Stimulated activated CD4-positive, alpha-beta T cell treated with anti-CD3 and anti-CD28 coated beads, Interleukin-15, amount 100 ng/mL, for 1 hour (primary cell): ENCODE data around the gene PELO.

Experiments used
- DNase-seq, 2 donors: peaks; one replicate each; pipeline ENCODE4 v3.0.0-alpha.2; 2020; ENCODE audit warnings: low read depth in 1 of 2, low spot score in 1 of 2

The PELO gene

GRCh38 chr5:52771343-52772039, 16.2 kb upstream of the PELO start:
- DNase-seq, result peak in 1 of 2 donors; percentile 5

- DNase-seq, result no peak
Observed at GRCh38 chr5:52772668-52773067, 15.0 kb upstream of the PELO start.

DNA sequence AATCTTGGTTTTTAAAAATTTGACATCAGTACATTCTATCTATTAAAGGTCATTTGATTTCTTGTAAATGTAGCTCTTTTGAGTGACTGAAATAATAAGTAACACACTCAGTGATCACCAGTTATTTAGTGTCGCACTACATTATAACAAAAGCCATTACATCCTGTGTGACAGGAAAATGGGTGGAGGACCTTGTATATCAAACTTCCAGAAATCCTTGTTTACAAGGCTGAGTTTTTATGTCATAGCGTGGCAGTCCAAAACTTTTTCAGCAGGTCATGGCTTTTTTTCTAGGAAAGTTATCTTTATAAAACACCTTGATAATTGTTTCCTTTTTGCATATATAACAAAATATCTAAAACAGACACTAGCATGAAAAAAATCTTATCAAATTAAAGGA, 14.4 kb upstream of the PELO start:
- no peak for DNase-seq

- no peak for DNase-seq
Observed at GRCh38 chr5:52774005-52774410, 13.7 kb upstream of the PELO start.

GRCh38 chr5:52776116-52776515, 11.6 kb upstream of the PELO start:
- DNase-seq, result no peak

- no peak for DNase-seq
Observed at GRCh38 chr5:52777186-52777585, 10.5 kb upstream of the PELO start.

DNA sequence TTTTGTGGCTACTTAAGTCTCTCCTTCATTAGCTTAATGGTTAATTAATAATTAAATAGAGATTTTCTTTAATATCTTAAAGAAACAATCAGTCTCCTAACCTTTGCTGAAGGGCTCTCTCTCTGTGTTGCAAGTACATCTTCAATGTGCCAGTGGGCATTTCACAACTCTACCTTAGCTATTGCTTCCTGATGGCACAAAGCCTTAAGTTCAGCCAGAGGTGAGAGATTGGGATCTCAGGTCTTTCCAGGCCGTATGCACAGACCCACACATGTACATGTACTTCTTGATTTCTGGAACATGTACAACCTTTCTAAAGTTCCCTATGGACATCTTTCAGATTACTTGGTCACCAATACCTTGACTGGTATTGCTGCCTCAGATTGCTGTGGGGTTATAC, 8.9 kb upstream of the PELO start:
- no peak for DNase-seq

DNA sequence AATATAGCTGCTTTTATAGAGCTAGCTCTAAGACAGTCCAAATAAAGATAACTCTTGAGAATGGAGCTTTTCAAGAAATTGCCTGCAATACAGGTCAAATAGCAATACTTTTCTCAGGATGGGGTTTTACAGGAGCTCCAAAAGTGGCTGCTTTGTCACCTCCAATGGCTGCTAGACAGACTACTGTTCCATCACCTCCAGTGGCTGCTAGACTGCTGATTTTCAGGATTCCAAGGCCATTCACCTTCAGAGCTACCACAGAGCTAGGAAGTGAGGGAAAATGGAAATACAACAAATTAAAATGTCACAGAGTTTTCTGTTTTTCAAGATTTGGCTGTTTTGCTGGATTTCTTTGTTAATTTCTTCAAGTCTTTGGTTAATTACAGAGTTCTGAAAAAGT, 8.5 kb upstream of the PELO start:
- no peak for DNase-seq

GRCh38 chr5:52783226-52783959, 4.3 kb upstream of the PELO start:
- no peak for DNase-seq

- DNase-seq, result no peak
Observed at GRCh38 chr5:52784737-52785136, 3.0 kb upstream of the PELO start.

DNA sequence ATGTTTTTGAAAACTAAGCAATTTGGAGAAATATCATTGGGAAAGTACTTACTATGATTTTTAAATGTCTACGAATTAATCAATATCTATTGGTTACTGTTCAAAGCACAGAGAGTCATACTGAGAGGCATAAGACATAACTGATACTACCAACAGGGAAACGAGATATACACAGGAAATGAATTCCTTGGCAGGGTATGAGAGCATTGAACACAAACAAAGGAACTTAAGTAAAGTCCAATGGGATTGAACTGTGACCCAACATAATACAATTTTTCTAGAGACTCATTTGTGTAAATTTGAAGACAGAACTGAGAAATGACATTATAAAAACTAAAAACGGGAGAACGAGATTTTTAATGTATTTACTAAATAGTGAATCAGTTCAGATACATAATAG, 1.3 kb upstream of the PELO start:
- DNase-seq, result no peak

- DNase-seq, result no peak
Observed at GRCh38 chr5:52786949-52787599, 642 bp upstream of the PELO start.

GRCh38 chr5:52788505-52788821, 747 bp downstream of the PELO start:
- no peak for DNase-seq

GRCh38 chr5:52789378-52789777, 1.7 kb downstream of the PELO start:
- DNase-seq, result no peak

DNA sequence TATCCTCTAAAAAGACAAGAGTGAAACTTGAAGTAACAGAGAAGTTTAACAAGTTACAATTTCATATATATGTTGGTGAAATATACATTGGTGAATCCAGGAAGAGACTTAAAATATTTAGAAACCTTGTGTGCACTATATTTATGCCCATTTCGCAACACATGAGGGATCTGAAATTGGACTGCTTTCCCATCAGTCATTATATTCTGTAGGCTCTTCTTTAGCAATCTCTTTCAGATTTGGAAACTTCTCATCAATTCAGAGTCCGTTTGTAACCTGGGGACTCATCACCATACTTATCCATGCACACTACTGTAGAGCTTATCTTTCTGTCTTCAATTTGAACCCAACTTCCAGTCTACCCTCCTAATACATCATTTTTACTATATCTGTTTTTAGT, 2.1 kb downstream of the PELO start:
- no peak for DNase-seq

DNA sequence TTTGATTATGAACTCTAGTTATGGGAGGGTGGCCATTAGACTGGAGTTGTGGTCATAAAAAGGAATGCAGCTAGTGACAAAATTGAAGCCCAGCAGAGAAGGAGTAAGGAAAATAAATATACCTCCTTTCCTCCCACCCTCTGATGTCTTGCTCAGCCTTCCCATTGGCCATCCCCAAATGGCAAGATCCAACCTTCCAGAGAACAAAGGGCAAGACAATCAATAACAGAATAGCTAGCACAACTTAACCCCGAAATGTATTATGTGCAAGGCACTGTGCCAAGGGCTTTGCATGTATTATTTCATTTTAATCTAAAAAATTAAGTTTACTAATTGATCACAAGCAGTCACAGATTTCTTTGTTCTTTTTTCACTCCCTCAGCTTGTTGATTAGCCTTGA, 3.6 kb downstream of the PELO start:
- DNase-seq, result no peak

DNA sequence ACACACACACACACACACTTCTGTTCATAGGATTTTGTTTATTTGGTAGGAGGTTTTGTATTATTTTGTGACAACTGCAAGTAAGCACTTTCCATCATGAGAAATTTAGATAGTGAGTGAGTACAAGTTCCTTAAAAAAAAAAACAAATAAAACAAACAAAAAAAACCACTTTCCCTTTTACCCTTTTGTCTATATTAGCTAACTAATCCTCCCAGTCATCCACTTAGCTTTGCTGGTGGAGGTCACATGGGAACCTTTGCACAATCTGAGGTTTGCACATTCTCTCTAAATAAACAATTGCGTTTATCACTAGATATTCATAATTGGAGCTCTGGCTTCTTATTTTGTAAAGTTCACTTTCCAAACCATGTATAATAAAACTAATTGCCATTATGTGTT, 6.8 kb downstream of the PELO start:
- DNase-seq, result no peak

- DNase-seq, result no peak
Observed at GRCh38 chr5:52796031-52796430, 8.3 kb downstream of the PELO start.

GRCh38 chr5:52796516-52797103, 8.9 kb downstream of the PELO start:
- no peak for DNase-seq

- no peak for DNase-seq
Observed at GRCh38 chr5:52798938-52799337, 11.2 kb downstream of the PELO start.

DNA sequence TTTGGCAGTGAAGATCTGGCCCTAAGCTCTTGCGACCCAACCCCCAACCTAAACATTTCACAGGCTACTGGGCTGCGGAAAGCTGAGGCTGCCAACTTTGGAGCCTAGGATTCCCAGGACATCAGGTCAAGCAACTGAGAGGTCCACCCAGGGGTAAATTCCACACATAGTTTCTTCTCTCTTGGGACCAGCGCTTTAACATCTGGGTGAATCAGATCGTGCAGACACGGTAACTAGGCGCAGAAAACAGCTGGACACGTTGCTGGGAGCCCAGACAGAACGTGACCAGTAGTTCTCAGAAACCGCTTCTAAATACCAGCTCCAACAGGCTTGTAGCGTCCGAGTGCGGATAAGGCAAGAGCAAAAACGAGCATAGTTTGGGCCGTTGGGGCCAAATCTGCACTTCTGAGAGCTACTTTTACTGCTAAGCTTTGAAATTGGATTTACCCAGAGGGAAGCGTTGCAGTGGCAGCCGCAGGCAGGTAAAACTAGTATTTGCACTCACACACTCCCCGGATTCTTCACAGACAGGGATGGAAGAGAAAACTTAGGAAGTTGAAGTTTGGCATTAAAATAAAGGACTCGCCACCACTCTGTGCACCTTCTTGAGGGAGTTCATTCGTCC, 11.8 kb downstream of the PELO start:
- peak in 1 of 2 donors; percentile 8 for DNase-seq

GRCh38 chr5:52799983-52800393, 12.3 kb downstream of the PELO start:
- peak; percentile 89 to 94 for DNase-seq
